HS-5 (cell line): Measurements from ENCODE around the gene AOX1.
"Not testable (repeated sequence)": the region's sequence is repeated elsewhere in the genome, so short reads cannot be mapped to it uniquely, and the experiment has no call there.

Experiments used
- DNase-seq: peaks from one replicate; pipeline ENCODE4 v3.0.0-alpha.2; 2012; ENCODE audit warnings: low read depth

Gene AOX1

DNA sequence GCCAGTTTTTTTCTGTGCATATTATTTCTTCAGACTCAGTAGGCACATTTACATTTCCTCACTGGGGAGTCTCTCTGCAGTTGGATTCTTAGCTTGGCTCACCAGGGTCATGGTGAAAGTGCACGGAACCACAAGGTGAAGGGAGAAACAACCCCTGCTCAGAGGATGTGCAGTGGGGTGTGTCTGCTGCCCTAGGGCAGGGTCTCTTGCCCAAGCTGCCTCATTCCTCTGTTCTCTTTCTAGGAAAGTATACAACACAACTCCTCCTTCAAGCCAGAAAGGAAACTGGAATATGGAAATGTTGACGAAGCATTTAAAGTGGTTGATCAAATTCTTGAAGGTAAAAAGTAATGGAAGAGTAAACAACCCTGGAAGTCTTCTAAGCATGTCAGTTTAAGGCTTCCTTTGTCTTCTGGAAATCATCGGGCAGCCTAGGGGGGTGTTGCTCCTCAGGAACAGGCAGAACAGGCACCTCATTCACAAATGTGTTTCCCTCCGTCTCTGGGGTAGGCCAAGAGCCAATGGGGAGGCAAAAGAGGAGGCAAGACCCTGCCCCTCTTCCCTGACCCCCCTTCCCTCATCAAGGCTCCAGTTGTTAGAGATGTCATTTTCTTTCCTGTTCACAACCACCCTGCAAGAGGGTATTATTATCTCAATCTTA lies 41.4 kb downstream of the AOX1 start:
- no peak for DNase-seq

DNA sequence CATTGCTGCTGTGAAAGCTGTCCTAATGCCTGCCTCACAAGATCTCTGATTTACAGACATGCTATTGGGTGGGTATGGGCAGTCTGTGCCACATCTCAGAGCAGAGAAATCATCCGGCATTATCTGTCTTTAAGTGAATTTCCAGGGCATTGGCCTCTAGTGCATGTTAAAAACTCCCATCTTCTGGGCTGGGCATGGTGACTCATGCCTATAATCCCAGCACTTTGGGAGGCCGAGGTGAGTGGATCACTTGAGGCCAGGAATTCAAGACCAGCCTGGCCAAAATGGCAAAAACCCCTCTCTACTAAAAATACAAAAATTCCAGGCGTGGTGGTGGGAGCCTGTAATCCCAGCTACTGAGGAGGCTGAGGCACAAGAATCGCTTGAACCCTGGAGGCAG lies 42.6 kb downstream of the AOX1 start:
- not testable (repeated sequence) for DNase-seq

- no peak for DNase-seq
These were observed 45.5 kb downstream of the AOX1 start for GRCh38 chr2:200631287-200631686.

DNA sequence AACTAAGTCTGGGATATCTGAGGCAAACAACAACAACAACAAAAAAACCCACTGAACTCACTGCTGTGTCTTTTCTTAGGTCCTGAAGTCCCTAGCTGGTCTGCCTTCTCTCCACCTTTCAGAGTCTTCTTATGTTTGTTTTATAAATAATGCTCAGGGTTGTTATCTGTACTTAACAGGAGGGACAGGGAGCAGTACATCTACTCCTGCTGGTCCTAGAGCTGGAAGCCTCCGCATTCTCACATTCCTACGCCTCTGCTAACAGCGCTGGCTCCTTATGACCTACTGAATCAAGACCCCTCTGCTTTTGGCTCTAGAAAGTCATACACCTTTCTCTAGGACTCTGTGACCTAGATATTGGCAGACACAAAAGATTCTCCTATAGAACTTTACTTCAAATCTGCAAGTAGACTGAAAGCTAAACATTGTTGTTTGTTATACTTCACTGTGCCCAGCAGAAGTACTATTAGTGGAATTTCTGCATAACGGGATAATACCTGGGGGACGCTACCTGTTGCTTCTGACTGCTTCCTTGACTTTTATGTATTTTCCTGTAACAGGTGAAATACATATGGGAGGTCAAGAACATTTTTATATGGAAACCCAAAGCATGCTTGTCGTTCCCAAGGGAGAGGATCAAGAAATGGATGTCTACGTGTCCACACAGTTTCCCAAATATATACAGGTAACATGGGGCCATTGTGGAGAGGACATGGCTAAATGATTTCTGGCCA lies 48.6 kb downstream of the AOX1 start:
- DNase-seq = no peak

GRCh38 chr2:200635251-200635650 lies 49.4 kb downstream of the AOX1 start:
- DNase-seq = no peak

DNA sequence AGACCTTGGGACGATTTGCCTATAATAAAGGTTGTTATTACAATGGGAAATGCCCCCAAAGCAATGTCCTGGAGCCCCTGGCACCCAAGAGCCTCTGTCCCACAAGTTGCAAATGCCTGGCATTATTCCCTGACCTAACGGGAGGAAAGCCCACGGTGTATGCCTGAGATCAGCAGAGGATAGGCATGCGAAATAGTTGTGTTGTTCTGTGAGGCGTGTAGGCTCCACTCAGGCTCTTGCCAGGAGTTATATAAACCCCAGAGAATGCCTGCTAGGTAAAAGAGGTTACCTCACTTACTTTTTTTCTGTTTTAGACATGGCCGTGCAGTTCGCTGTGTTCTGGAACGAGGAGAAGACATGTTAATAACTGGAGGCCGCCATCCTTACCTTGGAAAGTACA lies 52.1 kb downstream of the AOX1 start:
- no peak for DNase-seq

DNA sequence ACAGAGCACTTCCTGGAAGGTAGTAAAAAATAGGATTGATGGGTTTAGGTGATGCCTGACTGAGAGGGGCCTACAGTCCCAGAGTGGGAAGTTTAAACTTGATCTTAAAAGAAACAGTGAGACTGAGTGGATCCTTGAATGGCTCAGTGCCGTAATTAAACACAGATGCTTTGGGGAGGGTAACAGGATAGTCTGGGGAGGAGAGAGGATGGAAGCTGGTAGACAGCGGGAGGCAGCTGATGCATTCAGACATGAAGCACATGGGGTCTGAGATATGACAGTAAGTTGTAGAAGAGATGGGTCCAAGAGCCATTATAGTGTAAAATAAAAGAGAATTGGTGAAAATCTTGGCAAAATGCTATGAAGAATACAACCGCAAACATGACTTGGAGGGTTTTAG lies 54.4 kb downstream of the AOX1 start:
- no peak for DNase-seq

GRCh38 chr2:200640901-200641300 lies 55.1 kb downstream of the AOX1 start:
- no peak for DNase-seq

- not testable (repeated sequence) for DNase-seq
These were observed 62.9 kb downstream of the AOX1 start for GRCh38 chr2:200648518-200649281.

DNA sequence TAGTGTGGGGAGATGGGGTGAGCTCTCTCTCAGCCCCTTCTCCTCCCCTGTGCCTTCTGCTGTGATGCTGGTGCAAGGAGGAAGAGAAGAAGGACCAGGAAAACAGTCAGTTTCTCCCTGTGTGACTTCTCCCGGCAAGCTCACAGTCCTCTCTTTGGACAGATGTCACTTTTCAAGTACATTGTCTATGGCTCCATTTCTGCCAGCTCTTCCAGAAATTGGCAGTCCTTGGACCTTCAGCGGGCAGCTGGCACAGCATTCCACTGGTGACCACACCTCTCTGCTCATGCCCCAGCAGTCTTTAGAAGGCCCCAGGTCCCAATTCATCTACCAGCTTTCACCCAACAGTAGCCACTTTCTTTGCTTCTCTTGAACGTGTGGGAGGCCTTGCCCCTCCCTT lies 63.9 kb downstream of the AOX1 start:
- no peak for DNase-seq

DNA sequence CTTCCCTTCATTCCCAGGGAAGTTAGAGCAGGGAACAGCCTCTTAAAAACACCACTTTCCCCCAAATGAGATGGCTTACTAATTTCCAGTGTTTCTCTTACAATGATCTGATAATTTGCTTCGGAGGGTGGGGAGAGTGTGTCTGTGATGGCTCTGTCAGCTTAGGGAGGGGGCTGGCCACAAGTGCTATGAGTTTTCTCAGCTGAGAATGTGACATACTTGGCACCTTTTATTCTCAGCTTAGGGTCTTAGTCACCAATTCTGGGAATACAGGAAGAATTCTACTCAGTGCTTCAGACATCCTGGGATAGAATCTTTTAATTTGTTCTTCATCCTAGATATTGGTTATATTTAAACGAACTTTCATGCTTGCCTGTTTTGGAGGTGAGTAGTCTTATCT lies 64.4 kb downstream of the AOX1 start:
- DNase-seq = no peak

GRCh38 chr2:200652158-200652557 lies 66.3 kb downstream of the AOX1 start:
- DNase-seq = no peak

DNA sequence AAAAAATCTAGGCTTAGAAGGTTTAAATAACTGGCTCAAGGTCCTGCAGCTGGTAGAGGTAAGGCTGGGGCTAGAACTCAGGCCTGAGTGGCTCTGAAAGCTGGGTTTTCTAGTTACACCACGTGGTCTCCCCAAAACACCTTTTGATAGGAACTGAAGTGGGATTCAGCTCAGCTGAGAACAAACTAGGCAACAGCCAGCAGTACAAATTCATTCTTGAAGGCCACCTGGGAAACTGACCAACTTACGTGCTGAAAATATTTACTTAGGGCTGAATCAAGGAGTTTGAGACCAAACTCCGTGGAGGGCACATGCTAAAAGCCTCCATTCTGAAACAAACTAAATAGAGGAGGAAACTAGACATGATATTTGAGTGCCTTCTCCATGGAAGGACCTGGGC lies 67.2 kb downstream of the AOX1 start:
- no peak for DNase-seq

- DNase-seq = no peak
These were observed 69.0 kb downstream of the AOX1 start for GRCh38 chr2:200654823-200655222.

- DNase-seq = no peak
These were observed 70.2 kb downstream of the AOX1 start for GRCh38 chr2:200655918-200656580.

DNA sequence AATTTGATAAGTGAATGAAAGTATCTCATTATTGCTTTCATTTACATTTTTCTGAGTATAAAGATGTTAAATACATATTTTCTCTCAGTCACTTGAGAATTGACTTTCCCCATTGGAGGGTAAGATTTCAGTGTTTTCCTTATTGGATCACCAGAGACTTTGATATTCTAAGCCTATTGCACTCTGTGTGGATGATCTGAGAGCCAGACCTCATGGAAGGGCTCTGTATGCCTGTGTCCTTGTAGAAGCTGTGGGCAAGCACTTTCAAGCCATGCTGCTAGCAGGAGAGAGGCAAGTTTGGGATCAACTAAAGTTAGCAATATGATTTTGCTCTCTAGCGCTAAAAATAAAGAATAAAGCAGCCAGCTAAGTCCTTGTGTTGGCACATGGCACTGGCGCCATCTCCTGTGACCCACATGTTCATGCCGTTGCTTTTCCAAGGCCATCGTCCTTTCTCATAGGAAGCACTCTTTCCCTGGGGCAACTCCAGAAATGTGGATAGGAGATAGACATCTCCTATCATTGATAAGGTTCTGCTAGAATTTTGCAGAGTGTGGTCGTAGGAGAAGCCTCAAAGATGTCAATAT lies 72.6 kb downstream of the AOX1 start:
- DNase-seq = no peak

GRCh38 chr2:200659410-200659809 lies 73.6 kb downstream of the AOX1 start:
- no peak for DNase-seq

GRCh38 chr2:200661477-200661876 lies 75.7 kb downstream of the AOX1 start:
- no peak for DNase-seq

- DNase-seq = peak; percentile 61
These were observed 76.9 kb downstream of the AOX1 start for GRCh38 chr2:200662727-200663126.

GRCh38 chr2:200664770-200665494 lies 79.1 kb downstream of the AOX1 start:
- no peak for DNase-seq

DNA sequence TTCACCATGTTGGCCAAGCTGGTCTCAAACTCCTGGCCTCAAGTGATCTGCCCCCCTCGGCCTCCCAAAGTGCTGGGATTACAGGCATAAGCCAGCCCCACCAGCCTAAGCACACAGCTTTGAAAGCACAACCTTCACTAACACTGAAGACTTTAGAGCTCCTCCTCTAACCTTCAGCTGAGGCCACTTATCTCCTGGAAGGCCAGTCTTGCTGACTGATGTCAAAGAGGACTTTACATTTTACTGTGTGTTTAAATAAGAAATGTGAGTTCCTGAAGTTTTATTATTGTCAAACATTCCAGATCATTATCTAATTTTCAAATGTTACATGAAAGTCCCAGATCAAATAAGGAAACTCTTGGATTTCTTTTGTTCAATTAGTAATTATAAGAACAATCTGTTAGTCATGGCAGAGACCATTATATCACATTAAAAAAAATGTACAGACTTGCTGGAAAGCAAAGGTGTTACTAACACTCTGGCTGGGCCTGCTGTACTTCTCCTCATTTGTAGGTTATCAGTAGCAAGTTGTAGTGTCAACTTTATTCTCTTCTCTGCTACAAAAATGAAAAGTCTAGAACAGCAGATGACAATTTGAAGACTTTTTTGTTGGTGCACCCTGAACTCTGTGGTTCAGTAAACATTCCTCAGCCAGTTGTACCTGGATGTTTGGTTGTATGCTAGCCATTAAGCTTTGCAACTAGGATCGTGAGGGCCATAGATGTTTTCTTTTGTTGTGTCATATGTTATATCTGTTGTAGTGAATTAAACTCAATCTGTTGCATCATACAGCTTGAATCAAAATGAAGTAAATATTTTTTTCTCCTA lies 80.0 kb downstream of the AOX1 start:
- DNase-seq = no peak
